ENCODE data around the gene KCNK5. TPM values are rescaled to one million over a fixed set of nuclear protein-coding genes. Genes with fewer than 3 reads are reported as not detected.
A peak's percentile ranks its signal among the peaks of the same experiment; 100 is the strongest.

Gene KCNK5
- total and polyA plus RNA-seq, 2 of the 8 experiments (the other 6 are each of a cell fraction or from before 2014, with no cell fraction given), result 20.9 to 44.3 TPM

DNA sequence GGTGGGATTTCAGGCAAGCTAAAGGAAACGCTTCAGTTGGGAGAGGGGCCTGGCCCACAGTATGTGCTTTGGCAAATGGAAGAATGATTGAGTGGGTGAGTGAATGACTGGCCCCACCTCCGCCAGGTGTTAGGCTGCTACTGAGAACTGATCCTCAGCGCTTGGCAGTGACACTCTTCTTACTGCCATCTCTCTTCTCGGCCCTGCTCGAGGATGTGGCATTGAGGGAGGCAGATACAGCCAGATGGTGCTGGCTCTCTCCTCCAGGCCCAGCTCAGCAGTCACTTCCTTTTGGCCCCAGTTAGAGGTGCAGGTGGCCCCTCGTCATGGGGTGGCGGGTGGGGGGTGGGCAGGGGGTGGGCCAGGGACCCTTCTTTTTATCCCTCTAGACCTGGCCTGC, 38.9 kb upstream of the KCNK5 start:
- H2BK12ac ChIP-seq (ENCODE audit: low read depth, low read length), result peak overlapping the region; percentile 77
- FAIRE-seq, result no peak
- TF ChIP-seq YY1 (IDR thresholded peaks at IDR 0.05; ENCODE audit: low read depth, low read length) (no peak), CEBPB (IDR thresholded peaks at IDR 0.05; ENCODE audit: low read depth, low read length) (no peak), RBBP5 (IDR thresholded peaks at IDR 0.05; ENCODE audit: borderline replicate concordance, low read depth, low read length) (no peak), KDM5A (IDR thresholded peaks at IDR 0.05; ENCODE audit: low read length) (no peak), POLR2A (IDR thresholded peaks at IDR 0.05; ENCODE audit: control extremely low read depth in 1 of 2, low read depth in 2 of 2, low read length in 2 of 2) (no peak), TCF12 (IDR thresholded peaks at IDR 0.05; ENCODE audit: low read depth, low read length) (no peak), ZNF274 (IDR thresholded peaks at IDR 0.05; ENCODE audit: borderline replicate concordance, extremely low read depth, low read length) (no peak), EP300 (IDR thresholded peaks at IDR 0.05; ENCODE audit: borderline replicate concordance in 1 of 2, low read depth in 2 of 2, low read length in 2 of 2) (no peak), TEAD4 (IDR thresholded peaks at IDR 0.05; ENCODE audit: low read depth, low read length) (no peak), SAP30 (IDR thresholded peaks at IDR 0.05; ENCODE audit: insufficient read depth, insufficient replicate concordance, low read length) (no peak), POU5F1 (IDR thresholded peaks at IDR 0.05; ENCODE audit: low read depth, low read length) (no peak), BRCA1 (IDR thresholded peaks at IDR 0.05; ENCODE audit: low read depth, low read length) (no peak)
- TF ChIP-seq, protein P1, sequence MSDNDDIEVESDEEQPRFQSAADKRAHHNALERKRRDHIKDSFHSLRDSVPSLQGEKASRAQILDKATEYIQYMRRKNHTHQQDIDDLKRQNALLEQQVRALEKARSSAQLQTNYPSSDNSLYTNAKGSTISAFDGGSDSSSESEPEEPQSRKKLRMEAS (IDR thresholded peaks at IDR 0.05), result no peak
- TF ChIP-seq, protein P2, sequence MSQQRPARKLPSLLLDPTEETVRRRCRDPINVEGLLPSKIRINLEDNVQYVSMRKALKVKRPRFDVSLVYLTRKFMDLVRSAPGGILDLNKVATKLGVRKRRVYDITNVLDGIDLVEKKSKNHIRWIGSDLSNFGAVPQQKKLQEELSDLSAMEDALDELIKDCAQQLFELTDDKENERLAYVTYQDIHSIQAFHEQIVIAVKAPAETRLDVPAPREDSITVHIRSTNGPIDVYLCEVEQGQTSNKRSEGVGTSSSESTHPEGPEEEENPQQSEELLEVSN (IDR thresholded peaks at IDR 0.05), result no peak

More for the DNA sequence above, 38.9 kb upstream of the KCNK5 start:
- Histone ChIP-seq H2AK5ac (ENCODE audit: low read depth, low read length) (peak overlapping the region; percentile 98), H3K79me1 (ENCODE audit: low read depth, low read length) (no peaks in the 10 kb centered on the region), H4K5ac (ENCODE audit: insufficient read length, low read depth, low read length) (no peak overlapping the region), H3K36me3 (ENCODE audit: control insufficient read depth in 2 of 4, insufficient read depth in 4 of 4, low read length in 3 of 4) (no peaks in the 10 kb centered on the region), H3K79me2 (ENCODE audit: control insufficient read depth in 1 of 2, insufficient read depth in 2 of 2, low read length in 2 of 2) (no peaks in the 10 kb centered on the region), H2BK15ac (ENCODE audit: low read length) (peak overlapping the region; percentile 81; the same call in 1 of the 2 replicates), H3K9me3 (ENCODE audit: insufficient read depth in 2 of 2, low read depth in 1 of 2, low read length in 1 of 2) (no peaks in the 10 kb centered on the region), H3K4me2 (ENCODE audit: insufficient read depth in 1 of 2, low read depth in 2 of 2, low read length in 2 of 2) (0 out of 4 replicates have a peak overlapping the region, but pooled peaks of 1 of the 2 experiments have one; percentile 22), H3K27me3 (replicated peaks in 1 of 4; ENCODE audit: control insufficient read depth in 3 of 4, extremely low read depth in 1 of 4, insufficient read depth in 3 of 4, low read length in 3 of 4) (no peaks in the 10 kb centered on the region), H4K8ac (ENCODE audit: extremely low read depth, insufficient read depth, low read length) (no peak overlapping the region), H3K23me2 (ENCODE audit: low read depth, low read length) (no peaks in the 10 kb centered on the region), H3K4me1 (replicated peaks in 1 of 4; ENCODE audit: control insufficient read depth in 3 of 4, insufficient read depth in 4 of 4, low read length in 3 of 4) (peaks cover 4 to 16% (median 14%) of the 10 kb centered on the region in 4 experiments), H3K4ac (replicated peaks; ENCODE audit: insufficient read length, low read depth, low read length) (peak overlapping the region; percentile 71), H3K56ac (replicated peaks; ENCODE audit: insufficient read length, low read depth, low read length) (no peak overlapping the region), H3K9ac (replicated peaks in 1 of 4; ENCODE audit: extremely low read depth in 1 of 4, low read depth in 3 of 4, low read length in 3 of 4) (no peak overlapping the region), H2BK20ac (ENCODE audit: low read length) (peak overlapping the region; percentile 83), H3K18ac (ENCODE audit: extremely low read depth, low read length) (no peak overlapping the region; the same call in 1 of the 2 replicates), H2BK120ac (replicated peaks; ENCODE audit: low read depth, low read length) (no peak overlapping the region), H3K4me3 (ENCODE audit: extremely low read depth in 1 of 4, insufficient read depth in 2 of 4, low read depth in 3 of 4, low read length in 4 of 4) (no peak overlapping the region), H4K20me1 (replicated peaks in 1 of 2; ENCODE audit: control insufficient read depth in 1 of 2, insufficient read depth in 2 of 2, low read length in 2 of 2) (no peaks in the 10 kb centered on the region), H3K14ac (ENCODE audit: insufficient read length) (no peak overlapping the region), H3K27ac (ENCODE audit: low read depth, low read length) (no peak overlapping the region), H3K23ac (ENCODE audit: insufficient read length) (no peak overlapping the region), H2BK5ac (ENCODE audit: low read depth, low read length) (peak overlapping the region; percentile 83; the same call in 1 of the 2 replicates), H2AFZ (ENCODE audit: low read length) (no peak overlapping the region), H4K91ac (replicated peaks; ENCODE audit: insufficient read length, low read length) (peak overlapping the region; percentile 58)
- WGBS, 2 experiments (ENCODE audit: extremely low coverage in 1 of 2, insufficient coverage in 1 of 2, insufficient read length in 1 of 2, insufficient replicate concordance in 2 of 2, low coverage in 1 of 2, low lambda C conversion rate in 2 of 2, missing lambda C conversion rate in 1 of 2), result 84% methylated on average over 6 of the region's 7 CpGs; no CpG with 5 or more reads in 1 of the 2 experiments
- ChIA-PET CTCF (ENCODE audit: partially characterized antibody) (interaction anchor here (0.9 to 3.0 kb wide), 14 partner anchors 15 to 101 kb away, joined by 3 to 13 read pairs (median 5); no protein-coding TSS in a partner anchor), POLR2A (ENCODE audit: partially characterized antibody) (interaction anchor here (0.9 to 2.0 kb wide), 4 partner anchors 22 to 54 kb away, joined by 3 to 10 read pairs (median 4); partner anchors contain the start of gene KCNK5)
- no peak for DNase-seq (ENCODE audit: low read depth in 1 of 2, low spot score in 2 of 2)
